GM10266 (cell line): ENCODE results near the gene DPP3.

Experiments
- DNase-seq: peaks from one replicate; pipeline ENCODE4 v3.0.0; 2012; ENCODE audit errors: extremely low spot score
- TF ChIP-seq, protein P1 (sequence below): IDR thresholded peaks from 2 replicates; pipeline ENCODE4 v1.5.1; 2012; ENCODE audit warnings: mild to moderate bottlenecking, low read depth; ENCODE audit not compliant: control insufficient read depth, insufficient read depth; ENCODE audit errors: missing control alignments

Gene DPP3

DNA sequence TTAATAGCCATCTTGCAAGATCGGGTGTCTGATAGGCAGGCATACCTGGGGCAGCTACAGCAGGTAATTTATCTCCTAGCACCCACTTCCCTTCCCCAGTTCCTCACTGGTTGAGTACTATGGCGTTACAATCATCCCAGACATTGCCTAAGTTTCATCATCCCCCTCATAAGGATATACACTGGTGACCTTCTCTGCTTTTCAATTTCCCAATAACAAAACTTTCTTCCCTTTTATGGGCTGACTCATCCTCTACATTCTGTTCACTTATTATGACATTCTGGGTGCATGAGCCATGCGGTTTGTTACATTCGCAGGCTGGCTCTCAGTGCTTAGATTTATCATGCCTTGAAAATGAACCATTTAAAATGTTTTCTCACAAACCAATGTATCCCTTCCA is 36.6 kb upstream of the DPP3 start:
- TF ChIP-seq, protein P1, sequence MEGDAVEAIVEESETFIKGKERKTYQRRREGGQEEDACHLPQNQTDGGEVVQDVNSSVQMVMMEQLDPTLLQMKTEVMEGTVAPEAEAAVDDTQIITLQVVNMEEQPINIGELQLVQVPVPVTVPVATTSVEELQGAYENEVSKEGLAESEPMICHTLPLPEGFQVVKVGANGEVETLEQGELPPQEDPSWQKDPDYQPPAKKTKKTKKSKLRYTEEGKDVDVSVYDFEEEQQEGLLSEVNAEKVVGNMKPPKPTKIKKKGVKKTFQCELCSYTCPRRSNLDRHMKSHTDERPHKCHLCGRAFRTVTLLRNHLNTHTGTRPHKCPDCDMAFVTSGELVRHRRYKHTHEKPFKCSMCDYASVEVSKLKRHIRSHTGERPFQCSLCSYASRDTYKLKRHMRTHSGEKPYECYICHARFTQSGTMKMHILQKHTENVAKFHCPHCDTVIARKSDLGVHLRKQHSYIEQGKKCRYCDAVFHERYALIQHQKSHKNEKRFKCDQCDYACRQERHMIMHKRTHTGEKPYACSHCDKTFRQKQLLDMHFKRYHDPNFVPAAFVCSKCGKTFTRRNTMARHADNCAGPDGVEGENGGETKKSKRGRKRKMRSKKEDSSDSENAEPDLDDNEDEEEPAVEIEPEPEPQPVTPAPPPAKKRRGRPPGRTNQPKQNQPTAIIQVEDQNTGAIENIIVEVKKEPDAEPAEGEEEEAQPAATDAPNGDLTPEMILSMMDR = no peak
- no peak for DNase-seq

DNA sequence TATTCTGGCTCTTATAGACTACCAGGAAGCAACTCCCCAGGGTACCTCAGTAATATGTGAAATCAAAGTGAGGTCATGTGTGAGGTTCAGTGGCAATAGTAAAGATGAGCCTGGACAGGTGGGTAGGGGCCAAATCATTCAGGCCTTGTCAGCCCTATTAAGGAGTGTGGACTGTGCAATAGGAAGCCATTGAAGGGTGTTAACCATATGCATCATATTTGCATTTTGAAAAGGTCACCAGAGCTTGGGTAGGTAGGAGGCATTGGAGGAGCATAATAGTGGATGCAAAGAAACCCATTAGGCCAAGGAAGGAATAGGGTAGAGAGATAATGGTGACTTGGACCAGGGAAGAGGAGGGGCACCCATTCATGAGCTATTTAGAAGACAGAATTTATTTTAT is 33.2 kb upstream of the DPP3 start:
- DNase-seq = no peak
- TF ChIP-seq, protein P1 = no peak

DNA sequence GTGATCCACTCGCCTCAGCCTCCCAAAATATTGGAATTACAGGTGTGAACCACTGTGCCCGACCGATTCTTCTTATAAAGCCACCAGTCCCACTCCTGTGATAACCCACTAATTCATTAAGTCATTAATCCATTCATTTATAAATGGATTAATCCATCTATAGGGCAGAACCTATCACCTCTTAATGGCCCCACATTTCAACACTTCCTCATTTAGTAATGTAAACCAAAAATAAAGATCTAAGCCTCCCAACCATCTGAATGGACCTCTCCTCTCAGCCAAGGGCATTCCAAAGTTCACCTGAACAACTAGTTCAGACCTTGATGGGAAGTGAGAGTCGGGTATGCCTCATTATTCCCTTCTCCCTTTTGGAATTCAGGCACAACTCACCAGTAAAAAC is 31.7 kb upstream of the DPP3 start:
- TF ChIP-seq, protein P1 = no peak
- no peak for DNase-seq

DNA sequence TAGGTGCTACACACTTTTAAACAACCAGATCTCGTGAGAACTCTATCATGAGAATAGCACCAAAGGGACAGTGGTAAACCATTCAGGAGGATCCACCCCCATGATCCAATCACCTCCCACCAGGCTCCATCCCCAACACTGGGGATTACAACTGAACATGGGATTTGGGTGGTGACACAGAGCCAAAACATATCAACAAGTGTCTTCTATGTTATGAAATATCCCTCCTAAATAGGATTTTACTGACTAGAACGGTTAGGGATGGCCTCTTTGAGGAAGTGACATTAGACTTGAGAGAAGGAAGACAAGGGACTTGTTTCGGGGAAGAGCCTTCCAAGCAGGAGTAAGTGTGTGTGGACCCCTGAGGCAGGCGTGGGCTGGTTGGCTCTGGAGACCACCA is 29.7 kb upstream of the DPP3 start:
- TF ChIP-seq, protein P1 = no peak
- no peak for DNase-seq

DNA sequence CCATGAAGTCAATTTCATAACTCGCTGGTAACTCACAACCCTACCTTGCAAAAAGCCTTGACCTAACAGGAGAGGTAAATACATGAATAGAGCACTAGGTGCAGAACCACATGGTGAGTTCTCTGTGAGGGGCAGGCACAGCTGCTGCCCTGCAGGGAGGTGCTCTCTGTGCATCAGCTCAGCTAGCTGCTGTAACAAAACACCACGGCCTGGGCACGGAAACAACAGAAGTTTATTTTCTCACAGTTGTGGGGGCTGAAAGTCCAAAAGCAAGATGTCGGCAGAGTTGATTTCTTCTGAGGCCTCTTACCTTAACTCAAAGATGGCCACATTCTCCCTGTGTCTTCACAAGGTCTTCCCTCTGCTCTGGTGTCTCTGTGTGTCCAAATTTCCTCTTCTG is 28.6 kb upstream of the DPP3 start:
- no peak for DNase-seq
- TF ChIP-seq, protein P1 = no peak

DNA sequence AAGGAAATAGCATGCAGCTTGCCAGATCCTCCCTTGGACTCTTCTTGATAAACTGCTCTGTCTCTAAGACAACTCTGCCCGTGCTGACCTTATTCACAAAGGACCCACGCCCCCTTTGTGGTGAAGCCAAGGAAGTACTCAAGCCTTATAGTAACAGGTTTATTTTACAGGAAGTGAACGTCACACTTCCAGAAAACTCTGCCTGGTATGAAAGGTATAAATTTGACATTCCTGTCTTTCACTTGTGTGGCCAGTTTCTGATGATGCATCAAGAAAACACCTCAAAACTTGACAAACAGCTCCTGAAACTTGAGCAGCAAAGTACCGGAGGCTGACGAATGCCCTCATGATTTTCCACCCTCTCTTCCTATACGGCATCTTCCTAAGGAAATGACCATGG is 26.0 kb upstream of the DPP3 start:
- no peak for DNase-seq
- TF ChIP-seq, protein P1 = no peak

DNA sequence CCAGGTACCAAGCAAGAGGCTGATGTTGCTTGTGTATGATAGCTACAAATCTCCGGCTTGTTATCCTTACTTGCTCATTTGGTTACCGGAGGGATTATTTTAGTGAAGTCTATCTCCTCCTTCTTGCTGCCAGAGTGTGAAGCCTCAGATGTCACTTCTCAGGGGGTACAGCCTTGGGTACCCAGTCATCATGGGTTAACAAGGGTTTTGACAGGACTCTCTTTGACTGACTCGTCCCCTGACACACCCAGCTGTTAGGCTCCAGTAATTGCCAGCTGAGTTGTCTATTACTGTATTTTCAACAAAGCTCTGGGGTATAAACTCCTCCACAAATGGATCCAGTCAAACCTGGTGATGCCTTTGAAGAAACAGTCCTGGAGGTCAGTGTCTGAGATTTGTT is 25.4 kb upstream of the DPP3 start:
- no peak for DNase-seq
- TF ChIP-seq, protein P1 = no peak

DNA sequence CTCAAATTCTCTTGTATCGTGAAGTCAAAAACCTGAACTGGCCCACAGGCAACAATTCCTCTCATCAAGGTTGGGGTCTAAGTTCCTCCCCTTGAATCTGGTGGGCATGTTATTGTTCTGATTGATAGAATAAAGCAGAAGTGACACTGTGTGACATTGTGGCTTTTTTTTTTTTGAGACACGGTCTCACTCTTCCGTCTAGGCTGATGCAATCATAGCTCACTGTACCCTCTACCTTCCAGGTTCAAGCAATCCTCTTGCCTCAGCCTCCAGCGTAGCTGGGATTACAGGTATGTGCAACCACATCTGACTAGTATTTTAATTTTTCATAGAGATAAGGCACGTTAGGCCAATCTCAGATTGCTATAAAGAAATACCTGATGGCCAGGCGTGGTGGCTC is 22.4 kb upstream of the DPP3 start:
- TF ChIP-seq, protein P1 = no peak
- DNase-seq = no peak
